ENCODE data around the gene SLC22A2. TPM values are rescaled to one million over a fixed set of nuclear protein-coding genes. Genes with fewer than 3 reads are reported as not detected.
"Not testable (repeated sequence)": the region's sequence is repeated elsewhere in the genome, so short reads cannot be mapped to it uniquely, and the experiment has no call there.

The SLC22A2 gene
- total RNA-seq, 2 donors from 2014 or later, result not detected

DNA sequence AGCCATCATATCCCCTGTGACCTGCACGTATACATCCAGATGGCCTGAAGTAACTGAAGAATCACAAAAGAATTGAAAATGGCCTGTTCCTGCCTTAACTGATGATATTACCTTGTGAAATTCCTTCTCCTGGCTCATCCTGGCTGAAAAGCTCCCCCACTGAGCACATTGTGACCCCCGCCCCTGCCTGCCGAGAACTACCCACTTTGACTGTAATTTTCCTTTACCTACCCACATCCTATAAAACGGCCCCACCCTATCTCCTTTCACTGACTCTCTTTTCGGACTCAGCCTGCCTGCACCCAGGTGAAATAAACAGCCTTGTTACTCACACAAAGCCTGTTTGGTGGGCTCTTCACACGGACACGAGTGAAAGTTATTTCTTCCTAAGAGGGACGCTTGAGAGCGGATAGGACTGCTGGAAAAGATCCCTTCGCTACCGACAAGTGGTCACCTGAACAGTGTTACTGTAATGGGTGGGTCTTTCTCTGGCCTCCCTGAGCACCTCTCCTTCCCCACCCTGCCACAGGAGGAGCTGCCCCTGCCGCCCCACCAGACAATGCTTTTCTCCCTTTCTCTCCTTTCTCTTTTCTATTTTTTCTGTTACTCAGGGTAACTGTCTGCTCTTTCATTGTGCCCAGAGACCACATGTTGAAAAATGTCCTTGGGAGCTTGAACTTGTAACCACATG, 24.5 kb downstream of the SLC22A2 start:
- not testable (repeated sequence) for H3K27ac Mint-ChIP-seq; H3K27me3 Mint-ChIP-seq (ENCODE audit: low read depth); H3K4me1 Mint-ChIP-seq (ENCODE audit: low read depth); H3K36me3 Mint-ChIP-seq (ENCODE audit: insufficient read depth in 2 of 2); H3K4me3 Mint-ChIP-seq; DNase-seq; ATAC-seq (replicated peaks in 1 of 2); H3K9me3 Mint-ChIP-seq

DNA sequence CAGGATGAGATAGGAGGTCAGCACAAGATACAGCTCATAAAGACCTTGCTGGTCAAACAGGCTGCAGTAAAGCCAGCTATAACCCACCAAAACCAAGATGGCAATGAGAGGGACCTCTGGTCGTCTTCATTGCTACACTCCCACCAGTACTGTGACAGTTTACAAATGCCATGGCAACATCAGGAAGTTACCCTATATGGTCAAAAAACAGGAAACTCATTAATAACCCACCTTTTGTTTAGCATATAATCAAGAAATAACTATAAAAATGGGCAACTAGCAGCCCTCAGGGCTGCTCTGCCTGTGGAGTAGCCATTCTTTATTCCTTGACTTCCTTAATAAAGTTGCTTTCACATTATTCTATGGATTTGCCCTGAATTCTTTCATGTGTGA, 30.9 kb downstream of the SLC22A2 start:
- ATAC-seq (replicated peaks in 1 of 2), result no peak

GRCh38 chr6:160227038-160227768, 31.4 kb downstream of the SLC22A2 start:
- ATAC-seq (replicated peaks in 1 of 2) (no peak), DNase-seq (no peak)
- no peak overlapping the region for H3K4me3 Mint-ChIP-seq
- no peak overlapping the region for H3K27ac Mint-ChIP-seq
- H3K27me3 Mint-ChIP-seq (ENCODE audit: low read depth), result peaks cover 6% of the 10 kb centered on the region
- H3K9me3 Mint-ChIP-seq, result peaks cover 2 to 4% of the 10 kb centered on the region in 2 donors
- H3K36me3 Mint-ChIP-seq (ENCODE audit: insufficient read depth in 2 of 2), result peaks cover 3 to 6% of the 10 kb centered on the region in 2 donors
- peaks cover 14% of the 10 kb centered on the region for H3K4me1 Mint-ChIP-seq (ENCODE audit: low read depth)

More for the DNA sequence above, 30.9 kb downstream of the SLC22A2 start:
- Mint-ChIP-seq H3K27me3 (ENCODE audit: low read depth) (peaks cover 6% of the 10 kb centered on the region), H3K4me3 (no peak overlapping the region), H3K36me3 (ENCODE audit: insufficient read depth in 2 of 2) (peaks cover 3 to 6% of the 10 kb centered on the region in 2 donors), H3K27ac (no peak overlapping the region), H3K4me1 (ENCODE audit: low read depth) (peaks cover 14% of the 10 kb centered on the region), H3K9me3 (peaks cover 2 to 4% of the 10 kb centered on the region in 2 donors)
- no peak for DNase-seq

DNA sequence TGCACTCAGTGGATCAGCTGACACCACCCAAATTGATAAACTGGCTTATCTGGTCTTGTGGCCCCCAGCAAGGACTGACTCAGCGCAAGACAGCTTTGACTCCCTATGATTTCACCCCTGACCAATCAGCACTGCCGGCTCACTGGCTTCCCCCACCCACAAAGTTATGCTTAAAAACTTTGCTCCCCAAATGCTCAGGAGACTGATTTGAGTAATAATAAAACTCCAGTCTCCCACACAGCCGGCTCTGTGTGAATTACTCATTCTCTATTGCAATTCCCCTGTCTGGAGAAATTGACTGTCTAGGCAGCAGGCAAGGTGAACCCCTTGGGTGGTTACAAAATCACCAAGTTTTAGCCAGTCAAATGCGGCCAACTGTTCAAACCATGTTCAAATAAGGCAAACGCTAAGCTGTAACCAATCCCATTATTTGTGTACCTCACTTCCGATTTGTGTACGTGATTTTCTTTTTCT, 32.5 kb downstream of the SLC22A2 start:
- Mint-ChIP-seq H3K27me3 (ENCODE audit: low read depth) (peaks cover 12% of the 10 kb centered on the region), H3K36me3 (ENCODE audit: insufficient read depth in 2 of 2) (peaks cover 3 to 6% of the 10 kb centered on the region in 2 donors), H3K4me1 (ENCODE audit: low read depth) (peaks cover 14% of the 10 kb centered on the region), H3K4me3 (peak overlapping the region in 1 of 2 donors; percentile 8), H3K9me3 (peaks cover 2 to 4% of the 10 kb centered on the region in 2 donors), H3K27ac (no peak overlapping the region)
- DNase-seq (peak; percentile 68 to 74), ATAC-seq (replicated peaks in 1 of 2) (peak; percentile 96)

GRCh38 chr6:160224639-160225237, 33.9 kb downstream of the SLC22A2 start:
- DNase-seq (no peak), ATAC-seq (replicated peaks in 1 of 2) (no peak)
- Mint-ChIP-seq H3K27ac (no peak overlapping the region), H3K36me3 (ENCODE audit: insufficient read depth in 2 of 2) (peaks cover 3 to 4% of the 10 kb centered on the region in 2 donors), H3K4me3 (no peak overlapping the region), H3K9me3 (peaks cover 0 to 4% of the 10 kb centered on the region in 2 donors), H3K27me3 (ENCODE audit: low read depth) (peaks cover 15% of the 10 kb centered on the region), H3K4me1 (ENCODE audit: low read depth) (peaks cover 14% of the 10 kb centered on the region)

DNA sequence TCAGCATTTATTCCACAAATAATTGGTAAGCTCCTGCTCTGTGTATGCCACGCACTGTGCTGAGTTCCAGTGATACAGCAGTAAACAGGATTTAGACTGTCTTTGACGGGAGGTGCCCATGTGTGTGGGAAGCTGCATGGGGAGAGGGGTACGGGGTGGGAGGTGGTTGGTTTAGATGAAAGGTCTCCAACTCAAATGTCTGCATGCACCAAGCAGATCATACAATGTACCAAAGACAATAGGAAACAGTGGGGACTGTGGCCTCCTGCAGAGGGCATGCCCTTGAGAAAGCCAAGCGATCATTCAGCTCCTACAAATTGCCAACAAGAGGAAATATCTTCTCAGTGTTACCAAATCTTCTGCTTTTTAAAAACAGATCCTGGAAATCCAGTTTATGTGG, 36.1 kb downstream of the SLC22A2 start:
- ATAC-seq (replicated peaks in 1 of 2), result no peak
- Mint-ChIP-seq H3K27ac (no peak overlapping the region), H3K36me3 (ENCODE audit: insufficient read depth in 2 of 2) (peaks cover 0 to 2% of the 10 kb centered on the region in 2 donors), H3K9me3 (peaks cover 7 to 9% of the 10 kb centered on the region in 2 donors), H3K4me3 (no peak overlapping the region), H3K27me3 (ENCODE audit: low read depth) (peaks cover 28% of the 10 kb centered on the region), H3K4me1 (ENCODE audit: low read depth) (peaks cover 14% of the 10 kb centered on the region)
- no peak for DNase-seq

DNA sequence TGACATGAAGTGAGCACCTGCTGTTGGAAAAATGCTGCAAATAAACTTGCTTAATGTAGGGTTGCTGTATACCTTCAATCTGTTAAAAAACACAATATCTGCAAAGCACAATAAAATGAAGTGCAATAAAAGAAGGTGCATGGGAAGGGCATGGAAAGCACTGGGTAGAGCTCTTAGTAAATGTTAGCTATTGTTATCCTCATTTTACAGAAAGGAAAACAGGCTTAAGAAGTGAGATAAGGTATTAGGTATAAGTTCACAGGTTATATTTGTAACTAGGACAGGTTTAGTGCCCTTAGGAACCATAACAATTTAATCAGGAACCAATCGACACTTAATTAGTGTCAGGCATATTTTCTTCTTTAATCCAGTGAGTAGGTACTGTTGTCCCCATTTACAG, 36.7 kb downstream of the SLC22A2 start:
- no peak for ATAC-seq (replicated peaks in 1 of 2)
- H3K4me3 Mint-ChIP-seq, result no peak overlapping the region
- H3K9me3 Mint-ChIP-seq, result peaks cover 7 to 9% of the 10 kb centered on the region in 2 donors
- peaks cover 0 to 2% of the 10 kb centered on the region in 2 donors for H3K36me3 Mint-ChIP-seq (ENCODE audit: insufficient read depth in 2 of 2)
- H3K27ac Mint-ChIP-seq, result no peak overlapping the region
- DNase-seq, result no peak
- peaks cover 29% of the 10 kb centered on the region for H3K27me3 Mint-ChIP-seq (ENCODE audit: low read depth)
- H3K4me1 Mint-ChIP-seq (ENCODE audit: low read depth), result peaks cover 14% of the 10 kb centered on the region

DNA sequence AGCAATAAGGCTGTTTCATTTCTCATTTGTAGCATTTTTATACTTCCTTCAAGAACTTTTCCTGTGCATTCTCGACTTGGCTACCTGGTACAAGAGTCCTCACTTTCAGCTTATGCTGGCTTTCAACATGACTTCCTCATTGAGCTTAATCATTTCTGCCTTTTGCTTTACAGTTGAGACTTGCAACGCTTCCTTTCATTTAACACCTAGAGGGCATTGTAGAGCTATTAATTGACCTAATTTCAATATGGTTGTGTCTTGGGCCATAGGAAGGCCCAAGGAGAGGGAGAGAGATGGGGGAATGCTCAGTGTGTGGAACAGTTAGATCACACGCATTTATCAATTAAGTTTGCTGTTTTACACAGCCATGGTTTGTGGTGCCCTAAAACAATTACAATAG, 37.2 kb downstream of the SLC22A2 start:
- H3K9me3 Mint-ChIP-seq, result peaks cover 7 to 9% of the 10 kb centered on the region in 2 donors
- ATAC-seq (replicated peaks in 1 of 2) (no peak), DNase-seq (no peak)
- H3K27me3 Mint-ChIP-seq (ENCODE audit: low read depth), result peaks cover 32% of the 10 kb centered on the region
- peaks cover 10% of the 10 kb centered on the region for H3K4me1 Mint-ChIP-seq (ENCODE audit: low read depth)
- H3K4me3 Mint-ChIP-seq, result no peak overlapping the region
- H3K27ac Mint-ChIP-seq, result no peak overlapping the region
- peaks cover 0 to 2% of the 10 kb centered on the region in 2 donors for H3K36me3 Mint-ChIP-seq (ENCODE audit: insufficient read depth in 2 of 2)

DNA sequence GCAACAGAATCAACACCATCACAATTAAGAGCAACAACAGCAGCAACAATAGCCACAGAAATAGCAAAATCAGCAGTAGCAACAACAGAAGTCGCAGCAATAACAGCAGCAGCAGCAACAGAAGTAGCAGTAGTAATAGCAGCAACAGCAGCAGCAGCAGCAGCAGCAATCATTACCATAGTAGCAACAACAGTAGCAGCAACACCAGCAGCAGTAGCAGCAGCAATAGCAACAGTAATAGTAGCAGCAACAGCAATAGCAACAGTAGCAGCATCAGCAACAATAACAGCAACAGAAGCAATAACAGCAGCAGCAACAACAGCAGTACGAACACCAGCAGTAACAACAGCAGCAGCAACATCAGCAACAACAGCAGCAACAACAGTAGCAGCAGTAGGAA, 39.8 kb downstream of the SLC22A2 start:
- peaks cover 42% of the 10 kb centered on the region for H3K27me3 Mint-ChIP-seq (ENCODE audit: low read depth)
- H3K36me3 Mint-ChIP-seq (ENCODE audit: insufficient read depth in 2 of 2), result peaks cover 2 to 3% of the 10 kb centered on the region in 2 donors
- no peak overlapping the region for H3K4me3 Mint-ChIP-seq
- DNase-seq (no peak), ATAC-seq (replicated peaks in 1 of 2) (no peak)
- peaks cover 7 to 17% of the 10 kb centered on the region in 2 donors for H3K9me3 Mint-ChIP-seq
- no peak overlapping the region for H3K27ac Mint-ChIP-seq
- no peaks in the 10 kb centered on the region for H3K4me1 Mint-ChIP-seq (ENCODE audit: low read depth)

DNA sequence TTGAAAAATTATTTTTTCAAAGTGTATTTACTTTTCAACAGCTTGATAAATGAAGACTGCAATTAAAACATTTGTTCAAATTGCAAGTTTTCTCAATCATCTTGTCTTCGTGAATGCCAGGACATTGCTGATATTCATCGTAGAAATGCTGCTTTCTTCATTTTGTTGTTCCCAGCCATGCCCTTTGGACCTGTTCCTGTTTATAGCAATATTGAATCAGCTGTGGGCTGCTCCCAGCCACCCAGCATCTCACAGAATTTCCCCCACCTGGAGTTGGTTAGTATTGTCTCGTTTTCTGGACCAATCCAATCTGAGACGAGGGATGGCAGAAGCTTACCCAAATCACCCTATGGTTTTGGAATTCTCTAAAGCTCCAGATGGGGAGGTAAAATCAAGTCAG, 40.8 kb downstream of the SLC22A2 start:
- ATAC-seq (replicated peaks in 1 of 2) (no peak), DNase-seq (no peak)
- Mint-ChIP-seq H3K27ac (no peak overlapping the region), H3K4me3 (no peak overlapping the region), H3K9me3 (peaks cover 7 to 22% of the 10 kb centered on the region in 2 donors), H3K4me1 (ENCODE audit: low read depth) (no peaks in the 10 kb centered on the region), H3K36me3 (ENCODE audit: insufficient read depth in 2 of 2) (peaks cover 2 to 3% of the 10 kb centered on the region in 2 donors), H3K27me3 (ENCODE audit: low read depth) (peaks cover 52% of the 10 kb centered on the region)

DNA sequence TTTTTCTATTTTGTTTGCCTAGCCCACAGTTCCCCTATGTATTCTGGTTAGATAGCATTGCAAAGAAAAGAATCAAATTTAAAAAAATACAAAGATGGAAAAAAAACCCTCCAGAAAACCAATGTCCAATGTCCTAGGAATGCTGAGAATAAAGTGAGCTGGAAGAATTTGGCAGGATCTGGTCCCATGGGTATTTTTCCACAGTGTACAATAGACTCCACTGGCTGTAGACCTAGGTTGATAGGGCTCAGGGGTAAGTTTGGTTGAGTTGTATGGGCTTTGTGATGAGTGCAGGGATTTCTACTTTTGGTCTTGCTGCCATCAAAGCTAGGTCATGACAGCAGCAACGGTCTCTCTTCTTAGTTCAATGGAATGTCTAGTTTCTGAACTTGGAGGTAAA, 41.5 kb downstream of the SLC22A2 start:
- DNase-seq (no peak), ATAC-seq (replicated peaks in 1 of 2) (no peak)
- no peaks in the 10 kb centered on the region for H3K4me1 Mint-ChIP-seq (ENCODE audit: low read depth)
- no peak overlapping the region for H3K4me3 Mint-ChIP-seq
- H3K27ac Mint-ChIP-seq, result no peak overlapping the region
- H3K36me3 Mint-ChIP-seq (ENCODE audit: insufficient read depth in 2 of 2), result peaks cover 2 to 3% of the 10 kb centered on the region in 2 donors
- H3K9me3 Mint-ChIP-seq, result peaks cover 7 to 22% of the 10 kb centered on the region in 2 donors
- peaks cover 60% of the 10 kb centered on the region for H3K27me3 Mint-ChIP-seq (ENCODE audit: low read depth)

DNA sequence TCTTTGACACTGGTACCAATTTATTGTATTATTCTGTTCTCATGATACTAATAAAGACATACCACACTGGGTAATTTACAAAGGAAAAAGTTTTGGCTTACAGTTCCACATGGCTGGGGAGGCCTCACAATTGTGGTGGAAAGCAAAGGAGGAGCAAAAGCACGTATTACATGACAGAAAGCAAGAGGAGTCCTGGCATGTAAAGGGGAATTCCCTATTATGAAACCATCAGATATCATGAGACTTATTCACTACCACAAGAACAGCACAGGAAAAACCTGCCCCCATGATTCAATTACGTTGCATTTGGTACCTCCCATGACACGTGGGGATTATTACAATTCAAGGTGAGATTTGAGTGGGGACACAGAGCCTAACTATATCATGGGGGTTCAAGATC, 43.4 kb downstream of the SLC22A2 start:
- ATAC-seq (replicated peaks in 1 of 2), result peak in 1 of 2 donors; percentile 43
- Mint-ChIP-seq H3K4me1 (ENCODE audit: low read depth) (no peaks in the 10 kb centered on the region), H3K4me3 (no peak overlapping the region), H3K27me3 (ENCODE audit: low read depth) (peaks cover 70% of the 10 kb centered on the region), H3K36me3 (ENCODE audit: insufficient read depth in 2 of 2) (peaks cover 3 to 6% of the 10 kb centered on the region in 2 donors), H3K27ac (no peak overlapping the region), H3K9me3 (peaks cover 9 to 26% of the 10 kb centered on the region in 2 donors)
- no peak for DNase-seq

DNA sequence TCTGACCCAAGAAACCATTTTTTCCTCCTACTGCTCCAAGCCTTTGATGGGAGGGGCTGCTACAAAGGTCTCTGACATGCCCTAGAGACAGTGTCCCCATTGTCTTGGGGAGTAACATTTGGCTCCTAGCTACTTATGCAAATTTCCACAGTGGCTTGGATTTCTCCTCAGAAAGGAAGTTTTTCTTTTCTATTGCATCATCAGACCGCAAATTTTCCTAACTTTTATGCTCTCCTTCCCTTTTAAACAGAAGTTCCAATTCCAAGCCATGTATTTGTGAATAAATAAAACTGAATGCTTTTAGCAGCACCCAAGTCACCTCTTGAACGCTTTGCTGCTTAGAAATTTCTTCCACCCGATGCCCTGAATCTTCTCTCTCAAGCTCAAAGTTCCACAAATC, 51.0 kb downstream of the SLC22A2 start:
- H3K27me3 Mint-ChIP-seq (ENCODE audit: low read depth), result peaks cover 33% of the 10 kb centered on the region
- H3K9me3 Mint-ChIP-seq, result peaks cover 10 to 11% of the 10 kb centered on the region in 2 donors
- no peak for DNase-seq
- H3K27ac Mint-ChIP-seq, result no peak overlapping the region
- H3K4me3 Mint-ChIP-seq, result no peak overlapping the region
- H3K4me1 Mint-ChIP-seq (ENCODE audit: low read depth), result no peaks in the 10 kb centered on the region
- ATAC-seq (replicated peaks in 1 of 2), result no peak
- peaks cover 4% of the 10 kb centered on the region in 2 donors for H3K36me3 Mint-ChIP-seq (ENCODE audit: insufficient read depth in 2 of 2)

Measured in activated T-cell treated with anti-CD3 and anti-CD28 coated beads, Interleukin-2, amount 50 U/mL, for 72 hours (primary cell).